ENCODE measurements around the gene TESMIN.

The TESMIN gene, protein sequence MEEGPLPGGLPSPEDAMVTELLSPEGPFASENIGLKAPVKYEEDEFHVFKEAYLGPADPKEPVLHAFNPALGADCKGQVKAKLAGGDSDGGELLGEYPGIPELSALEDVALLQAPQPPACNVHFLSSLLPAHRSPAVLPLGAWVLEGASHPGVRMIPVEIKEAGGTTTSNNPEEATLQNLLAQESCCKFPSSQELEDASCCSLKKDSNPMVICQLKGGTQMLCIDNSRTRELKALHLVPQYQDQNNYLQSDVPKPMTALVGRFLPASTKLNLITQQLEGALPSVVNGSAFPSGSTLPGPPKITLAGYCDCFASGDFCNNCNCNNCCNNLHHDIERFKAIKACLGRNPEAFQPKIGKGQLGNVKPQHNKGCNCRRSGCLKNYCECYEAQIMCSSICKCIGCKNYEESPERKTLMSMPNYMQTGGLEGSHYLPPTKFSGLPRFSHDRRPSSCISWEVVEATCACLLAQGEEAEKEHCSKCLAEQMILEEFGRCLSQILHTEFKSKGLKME

DNA sequence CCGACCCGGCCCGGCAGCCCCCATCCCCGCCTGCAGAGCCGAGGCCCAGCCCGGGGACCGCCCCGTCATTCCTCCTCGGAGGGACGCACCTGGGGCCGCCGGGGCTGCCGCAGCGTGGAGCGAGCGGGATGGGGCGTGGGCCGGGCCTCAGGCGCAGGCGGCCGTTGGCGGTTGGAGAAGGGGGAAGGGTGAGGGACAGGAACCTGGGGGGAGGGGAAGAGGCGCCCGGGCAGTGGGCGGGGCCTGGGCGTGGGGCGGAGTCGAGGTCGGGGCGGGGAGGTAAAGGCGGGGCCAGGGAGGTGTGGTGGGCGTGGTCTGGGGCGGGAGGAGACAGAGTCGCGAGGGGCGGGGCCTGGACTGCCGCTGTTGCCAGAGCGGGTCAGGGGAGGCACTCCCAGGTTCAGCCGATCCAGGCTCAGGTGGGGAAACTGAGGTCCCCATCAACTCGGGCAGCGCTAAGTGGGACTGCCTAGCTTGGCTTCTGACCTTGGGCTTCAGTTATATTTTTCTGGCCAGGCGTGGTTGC is at the start of gene TESMIN:
TESMIN (minus strand) TSS at position 190 of the 526 bp plus-strand sequence. CDS start 860 bp downstream, outside the sequence.
- DNase-seq = peak; percentile 22 to 44

DNA sequence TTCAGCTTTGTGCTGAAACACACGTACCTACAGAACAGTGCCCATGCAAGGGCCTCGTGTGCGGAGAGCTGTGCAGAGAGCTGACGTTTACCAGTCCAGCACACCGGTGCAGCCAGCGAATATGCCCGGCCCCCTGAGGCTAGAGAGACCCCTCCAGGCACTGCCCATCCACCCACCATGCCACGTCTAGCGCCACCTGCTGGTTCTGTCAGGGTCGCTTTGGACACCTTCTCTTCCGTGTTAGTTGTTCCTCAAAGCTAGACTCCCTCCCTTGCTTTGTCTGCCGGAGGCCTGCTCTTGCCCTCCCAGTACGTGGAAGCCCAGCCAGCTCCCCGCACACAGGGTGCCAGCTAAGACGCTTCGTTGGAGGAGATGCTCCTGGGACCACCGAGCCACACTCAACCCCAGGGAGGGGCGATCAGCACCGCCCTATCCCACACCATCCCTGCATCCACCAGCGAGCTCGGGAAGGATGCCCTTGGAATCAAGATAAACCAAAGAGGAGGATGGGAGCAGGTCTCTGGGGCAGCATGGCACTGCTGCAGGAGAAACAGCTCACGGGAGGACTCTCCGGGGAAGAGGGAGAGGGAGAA is 47.0 kb upstream of the TESMIN start:
- peak; percentile 7 to 17 for DNase-seq

- no peak for DNase-seq
These were observed 45.5 kb upstream of the TESMIN start for GRCh38 chr11:68796801-68797200.

DNA sequence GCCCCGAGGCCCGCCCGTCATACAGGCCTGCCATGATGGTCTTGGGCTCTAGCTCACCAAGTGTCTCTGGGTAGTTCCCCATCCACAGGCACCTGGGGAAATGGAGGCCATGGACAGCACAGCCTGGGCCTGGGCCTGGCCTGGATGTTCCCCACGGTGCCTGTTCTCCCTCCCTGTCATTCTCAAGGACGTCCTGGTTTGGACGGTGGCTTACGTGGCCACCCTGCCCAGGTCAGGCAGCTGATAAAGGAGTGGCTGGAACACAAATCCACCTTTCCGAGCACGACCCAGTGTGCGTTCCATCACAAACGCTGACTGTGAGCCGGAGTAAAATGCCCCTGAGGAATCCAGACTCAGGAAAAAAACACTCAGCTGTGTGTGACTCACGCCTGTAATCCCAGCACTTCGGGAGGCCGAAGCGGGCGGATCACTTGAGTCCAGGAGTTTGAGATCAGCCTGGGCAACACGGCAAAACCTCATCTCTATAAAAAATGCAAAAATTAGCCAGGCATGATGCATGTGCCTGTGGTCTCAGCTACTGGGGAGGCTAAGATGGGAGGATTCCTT is 41.2 kb upstream of the TESMIN start:
- DNase-seq = no peak

DNA sequence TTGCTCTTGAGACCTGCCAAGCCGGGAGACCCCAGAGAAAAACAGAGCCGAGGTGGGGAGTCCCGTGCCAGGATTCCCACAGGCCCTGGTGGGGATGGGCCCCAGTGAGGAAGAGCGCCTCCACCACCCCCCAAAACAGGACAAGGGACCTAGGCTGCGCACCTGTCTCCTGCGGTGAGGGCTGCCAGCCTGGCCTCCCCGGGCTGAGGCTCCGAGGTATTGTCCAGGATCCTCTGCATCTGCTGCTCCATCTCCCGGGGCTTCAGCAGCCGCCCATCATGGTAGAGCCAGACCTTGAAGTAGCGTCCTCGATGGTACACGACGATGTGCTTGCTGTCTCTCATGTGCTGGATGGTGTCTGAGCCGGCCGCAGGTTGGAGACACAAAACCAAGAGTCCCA is 33.3 kb upstream of the TESMIN start:
- DNase-seq = no peak

DNA sequence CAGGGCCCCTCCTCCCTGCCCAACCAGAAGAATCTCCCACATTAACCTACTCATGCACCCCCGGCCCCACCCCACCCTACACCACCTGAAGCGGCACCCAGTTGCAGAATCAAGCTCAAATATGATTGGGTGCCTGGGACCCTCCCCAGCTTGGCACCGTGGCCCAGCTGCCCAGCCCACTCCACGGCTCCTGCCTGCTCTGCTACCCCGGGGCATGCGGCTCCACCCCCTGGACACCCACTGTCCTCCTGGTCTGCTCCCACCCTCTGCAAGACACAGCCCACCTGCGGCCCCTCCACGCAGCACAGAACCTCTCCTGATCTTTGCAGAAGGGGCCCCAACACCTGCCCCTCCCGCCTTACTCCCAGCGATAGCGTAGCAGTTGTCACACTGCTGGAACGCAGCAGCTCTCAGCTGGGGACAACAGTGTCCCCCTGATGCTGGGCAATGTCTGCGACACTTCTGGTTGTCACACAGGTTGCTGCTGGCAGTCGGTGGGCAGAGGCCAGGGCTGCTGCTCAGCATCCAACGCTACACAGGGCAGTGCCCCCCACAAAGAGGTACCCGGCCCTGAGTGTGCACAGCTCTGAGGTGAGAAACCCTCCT is 32.0 kb upstream of the TESMIN start:
- DNase-seq = no peak

GRCh38 chr11:68782711-68783110 is 31.4 kb upstream of the TESMIN start:
- no peak for DNase-seq

DNA sequence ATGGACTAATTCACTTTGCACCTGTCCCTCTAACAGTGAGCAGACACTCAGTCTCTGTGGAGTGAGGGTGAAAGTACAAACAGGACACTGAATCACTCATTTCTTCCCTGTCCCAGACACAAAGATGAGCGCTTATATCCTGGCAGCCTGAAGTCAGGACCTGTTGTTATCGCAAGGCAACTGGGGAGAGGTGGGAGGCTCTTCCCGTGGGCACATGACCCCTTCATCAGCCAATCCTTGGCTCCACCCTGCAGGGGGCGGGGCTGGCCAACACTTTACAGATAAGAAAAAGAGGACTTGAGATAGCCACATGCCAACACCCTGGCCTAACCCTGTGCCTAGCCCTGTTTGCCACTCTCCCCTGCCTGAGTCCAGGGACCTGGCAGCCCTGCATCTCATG is 29.5 kb upstream of the TESMIN start:
- DNase-seq = no peak

GRCh38 chr11:68778205-68778604 is 26.9 kb upstream of the TESMIN start:
- DNase-seq = no peak

GRCh38 chr11:68776442-68777235 is 25.3 kb upstream of the TESMIN start:
- DNase-seq = no peak

GRCh38 chr11:68775951-68776388 is 24.6 kb upstream of the TESMIN start:
- DNase-seq = no peak

DNA sequence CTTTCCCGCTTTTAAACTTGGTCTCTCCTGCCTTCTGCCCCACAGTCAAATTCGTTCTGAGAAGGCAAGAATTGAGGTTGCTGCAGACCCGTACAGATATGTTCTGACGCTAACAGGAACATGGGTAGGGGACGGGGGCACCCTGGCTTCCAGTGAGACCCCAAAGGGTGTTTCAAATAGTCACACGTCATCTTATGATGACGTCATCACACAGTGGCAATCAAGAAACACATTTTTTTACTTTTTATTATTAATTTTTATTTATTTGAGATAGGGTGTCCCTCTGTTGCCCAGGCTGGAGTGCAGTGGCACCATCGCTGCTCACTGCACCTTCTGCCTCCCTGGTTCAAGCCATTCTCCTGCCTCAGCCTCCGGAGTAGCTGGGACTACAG is 22.9 kb upstream of the TESMIN start:
- DNase-seq = no peak

DNA sequence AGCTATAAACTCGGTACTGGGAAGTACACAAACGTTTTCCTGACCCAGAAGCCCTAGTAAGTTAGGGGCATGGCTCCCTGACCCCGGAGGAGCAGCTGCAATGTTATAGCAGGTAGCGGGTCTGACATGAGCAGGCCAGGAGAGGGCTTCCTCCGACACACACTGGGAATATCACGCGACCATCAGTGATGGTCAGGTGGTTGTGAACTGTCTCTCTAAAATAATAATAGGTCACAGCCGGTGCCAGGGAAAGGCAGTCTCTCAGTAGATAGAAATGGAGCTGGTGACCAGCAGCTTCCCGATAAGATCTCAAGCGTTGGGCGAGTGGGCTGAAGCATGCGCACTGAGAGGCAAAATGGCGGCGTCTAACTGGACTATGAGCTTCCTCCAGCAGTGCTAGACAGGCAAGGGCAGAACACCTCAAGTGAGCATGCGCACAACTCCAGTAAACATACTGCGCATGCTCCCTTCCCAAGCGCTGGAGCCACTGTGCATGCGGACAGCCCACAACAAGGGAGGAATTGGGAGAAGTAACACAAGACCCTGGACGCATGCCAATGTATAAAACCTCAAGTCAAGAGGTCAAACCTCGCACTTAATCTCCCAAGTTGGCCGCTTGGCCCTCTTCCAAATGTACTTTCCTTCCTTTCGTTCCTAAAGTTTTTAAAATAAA is 22.3 kb upstream of the TESMIN start:
- DNase-seq = no peak

- DNase-seq = no peak
These were observed 21.6 kb upstream of the TESMIN start for GRCh38 chr11:68772936-68773335.

DNA sequence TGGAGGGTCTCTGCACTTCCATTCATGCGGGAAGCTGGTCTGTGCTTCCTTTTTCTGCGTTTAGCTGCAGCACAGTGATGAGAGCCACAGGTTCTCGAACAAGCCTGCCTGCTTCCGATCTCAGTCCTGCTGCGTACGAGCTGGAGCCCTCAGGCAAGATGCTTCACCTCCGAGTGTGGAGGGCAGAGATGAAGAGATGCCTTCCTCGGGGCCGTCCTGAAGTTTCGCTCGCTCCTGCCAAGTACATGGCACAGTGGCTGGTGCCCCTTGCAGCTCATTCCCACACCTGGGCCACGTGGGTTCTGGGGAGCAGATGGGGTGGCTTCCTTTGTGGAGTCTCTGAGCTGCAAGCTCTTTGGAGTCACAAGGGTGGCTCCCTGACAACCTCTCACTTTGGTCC is 19.5 kb upstream of the TESMIN start:
- DNase-seq = no peak

DNA sequence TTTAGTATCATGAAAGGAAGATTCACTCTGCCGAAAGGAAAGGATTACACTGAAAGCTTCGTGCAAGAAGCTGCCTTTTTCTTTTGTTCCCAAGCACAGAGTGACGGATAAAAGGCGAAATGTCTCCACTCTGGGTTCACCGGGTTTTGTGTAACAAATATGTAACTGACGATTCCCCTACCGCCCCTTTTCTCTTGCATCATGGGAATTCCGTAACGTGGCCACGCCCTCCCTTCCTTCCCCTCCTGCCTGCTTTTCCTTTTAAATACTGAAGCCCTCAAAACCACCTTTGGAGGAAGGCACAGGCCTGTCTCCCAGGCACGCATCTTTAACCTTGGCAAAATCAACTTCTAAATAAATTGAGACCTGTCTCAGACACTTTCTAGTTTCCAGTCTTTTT is 16.4 kb upstream of the TESMIN start:
- no peak for DNase-seq

DNA sequence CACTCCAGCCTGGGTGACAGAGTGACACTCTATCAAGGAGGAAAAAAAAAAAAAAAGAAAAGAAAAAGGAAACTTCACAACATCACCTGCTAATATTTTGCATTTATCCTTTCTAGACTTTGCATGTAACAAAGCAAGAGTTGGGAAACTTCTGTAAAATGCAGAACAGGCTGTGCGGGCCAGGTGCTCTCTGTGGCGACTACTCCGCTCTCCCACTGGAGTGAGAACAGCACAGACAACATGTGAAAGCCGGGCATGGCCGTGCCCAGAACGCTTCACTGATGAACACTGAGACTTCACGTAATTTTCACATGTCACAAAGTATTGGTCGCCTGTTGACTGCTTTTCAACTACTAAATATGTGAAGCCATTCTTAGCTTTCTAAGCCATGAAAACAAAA is 15.5 kb upstream of the TESMIN start:
- DNase-seq = no peak

DNA sequence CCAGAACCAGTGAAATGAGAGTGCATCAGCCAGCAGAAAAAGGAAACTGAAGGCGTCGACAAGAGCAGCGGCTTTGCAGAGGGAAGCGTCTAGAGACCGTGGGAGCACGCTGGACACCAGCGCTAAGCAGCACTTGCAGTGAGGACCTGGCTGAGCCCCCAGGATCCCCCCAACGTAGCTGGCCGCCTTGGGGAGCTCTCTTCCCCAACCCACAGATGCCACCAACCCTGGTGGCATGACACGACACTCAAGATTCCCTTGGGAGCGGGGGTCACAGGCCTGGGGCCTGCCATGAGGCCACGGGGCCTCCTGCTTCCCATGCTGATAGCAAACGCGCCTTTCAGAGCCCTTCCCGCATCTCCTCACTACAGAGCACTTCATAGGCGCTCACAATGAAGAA is 13.4 kb upstream of the TESMIN start:
- no peak for DNase-seq

- peak; percentile 12 to 43 for DNase-seq
These were observed 12.8 kb upstream of the TESMIN start for GRCh38 chr11:68763926-68764657.

DNA sequence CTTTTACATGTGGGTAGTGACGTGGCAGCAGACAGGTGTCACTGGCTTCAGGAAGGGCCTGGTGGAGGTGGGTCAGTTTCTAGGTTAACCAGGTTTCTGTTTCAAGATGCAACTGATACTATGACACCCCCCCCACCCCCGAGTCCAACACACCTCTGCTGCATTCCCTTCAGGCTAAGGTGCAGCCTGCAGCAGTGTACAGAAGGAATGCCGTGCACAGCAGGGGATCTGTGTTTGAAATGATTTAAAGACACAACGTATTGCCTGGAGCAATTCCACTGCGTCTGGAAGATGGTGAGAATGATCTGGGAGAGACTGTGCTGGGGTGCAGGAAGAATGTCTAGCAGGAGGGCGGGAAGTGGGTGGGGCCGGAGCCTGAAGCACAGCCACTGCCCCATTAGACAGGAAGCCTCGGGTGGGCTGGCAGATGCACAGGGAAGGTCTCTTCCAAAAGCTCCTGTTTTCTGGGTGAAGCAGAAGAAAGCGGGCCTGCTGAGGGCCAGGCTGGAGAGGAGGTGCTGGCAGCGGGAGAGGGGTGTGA is 11.9 kb upstream of the TESMIN start:
- no peak for DNase-seq

GRCh38 chr11:68762481-68762880 is 11.2 kb upstream of the TESMIN start:
- DNase-seq = no peak
